ENCODE measurements around the gene GRM1. TPM values are rescaled to one million over a fixed set of nuclear protein-coding genes. Genes with fewer than 3 reads are reported as not detected.

The GRM1 gene
- total RNA-seq, 4 donors from 2014 or later: 0.10 TPM; not detected in 3

GRCh38 chr6:146097586-146097985 is 68.7 kb downstream of the GRM1 start:
- no peak for DNase-seq (ENCODE audit: low spot score in 2 of 2)
- H3K4me3 ChIP-seq (ENCODE audit: low read depth, poor library complexity, severe bottlenecking): no peak overlapping the region
- TF ChIP-seq CTCF (IDR thresholded peaks at IDR 0.05): no peak
- TF ChIP-seq POLR2A (IDR thresholded peaks at IDR 0.05): no peak
- intact Hi-C loops (cut with DNase I; ENCODE audit: low total_unique reads): no loop called here
- WGBS, 2 donors: 92 to 96% methylated on average over 2 of the region's 2 CpGs

GRCh38 chr6:146100776-146101175 is 71.9 kb downstream of the GRM1 start:
- 56% methylated on average over 1 of the region's 1 CpG for WGBS, 2 donors
- intact Hi-C loops (cut with DNase I; ENCODE audit: low total_unique reads): no loop called here
- TF ChIP-seq CTCF (IDR thresholded peaks at IDR 0.05) (no peak), POLR2A (IDR thresholded peaks at IDR 0.05) (no peak)

GRCh38 chr6:146103416-146104072 is 74.7 kb downstream of the GRM1 start:
- intact Hi-C loops (cut with DNase I; ENCODE audit: low total_unique reads): no loop called here
- WGBS, 2 donors: 72 to 81% methylated on average over 3 of the region's 3 CpGs
- H3K4me3 ChIP-seq (ENCODE audit: low read depth, poor library complexity, severe bottlenecking): no peak overlapping the region
- no peak for TF ChIP-seq POLR2A (IDR thresholded peaks at IDR 0.05)
- no peak for TF ChIP-seq CTCF (IDR thresholded peaks at IDR 0.05)
- no peak for DNase-seq (ENCODE audit: low spot score in 2 of 2)

More at GRCh38 chr6:146100776-146101175, 71.9 kb downstream of the GRM1 start:
- no peak for DNase-seq (ENCODE audit: low spot score in 2 of 2)
- H3K4me3 ChIP-seq (ENCODE audit: low read depth, poor library complexity, severe bottlenecking): no peak overlapping the region

GRCh38 chr6:146106532-146106931 is 77.7 kb downstream of the GRM1 start:
- TF ChIP-seq CTCF (IDR thresholded peaks at IDR 0.05) (no peak), POLR2A (IDR thresholded peaks at IDR 0.05) (no peak)
- intact Hi-C loops (cut with DNase I; ENCODE audit: low total_unique reads): no loop called here
- H3K4me3 ChIP-seq (ENCODE audit: low read depth, poor library complexity, severe bottlenecking): no peak overlapping the region
- WGBS, 2 donors: 81 to 83% methylated on average over 2 of the region's 2 CpGs
- no peak for DNase-seq (ENCODE audit: low spot score in 2 of 2)

- 37% methylated on average over 1 of the region's 1 CpG for WGBS, 2 donors
- intact Hi-C loops (cut with DNase I; ENCODE audit: low total_unique reads): no loop called here
Observed at GRCh38 chr6:146110990-146111389, 82.1 kb downstream of the GRM1 start.

More at GRCh38 chr6:146110990-146111389, 82.1 kb downstream of the GRM1 start:
- no peak for DNase-seq (ENCODE audit: low spot score in 2 of 2)
- no peak overlapping the region for H3K4me3 ChIP-seq (ENCODE audit: low read depth, poor library complexity, severe bottlenecking)
- no peak for TF ChIP-seq POLR2A (IDR thresholded peaks at IDR 0.05)
- TF ChIP-seq CTCF (IDR thresholded peaks at IDR 0.05): no peak

Measured in lower leg skin (tissue), 4 donors.